SIG-M5 (cell line): ENCODE measurements around the gene MATN1.
"Not testable (repeated sequence)": the region's sequence is repeated elsewhere in the genome, so short reads cannot be mapped to it uniquely, and the experiment has no call there.

Source experiments
- DNase-seq: peaks from one replicate; lab custom pipeline; 2025; lab: John Stamatoyannopoulos, UW

The MATN1 gene

GRCh38 chr1:30696831-30697230 lies 26.6 kb downstream of the MATN1 start:
- no peak for DNase-seq

GRCh38 chr1:30695439-30695841 lies 27.9 kb downstream of the MATN1 start:
- DNase-seq = no peak

GRCh38 chr1:30694280-30695175 lies 28.9 kb downstream of the MATN1 start:
- DNase-seq = no peak

GRCh38 chr1:30693822-30694221 lies 29.6 kb downstream of the MATN1 start:
- DNase-seq = no peak

- no peak for DNase-seq
Measured at GRCh38 chr1:30693366-30693765, 30.0 kb downstream of the MATN1 start.

GRCh38 chr1:30692948-30693301 lies 30.5 kb downstream of the MATN1 start:
- DNase-seq = no peak

GRCh38 chr1:30692201-30692947 lies 31.0 kb downstream of the MATN1 start:
- DNase-seq = no peak

GRCh38 chr1:30691480-30691879 lies 31.9 kb downstream of the MATN1 start:
- DNase-seq = no peak

GRCh38 chr1:30689901-30690645 lies 33.3 kb downstream of the MATN1 start:
- DNase-seq = no peak

- DNase-seq = no peak
Measured at GRCh38 chr1:30688920-30689794, 34.2 kb downstream of the MATN1 start.

- DNase-seq = not testable (repeated sequence)
Measured at GRCh38 chr1:30688516-30688915, 34.9 kb downstream of the MATN1 start.

GRCh38 chr1:30687886-30688285 lies 35.5 kb downstream of the MATN1 start:
- no peak for DNase-seq

GRCh38 chr1:30686236-30686935 lies 37.0 kb downstream of the MATN1 start:
- DNase-seq = no peak

GRCh38 chr1:30685796-30686165 lies 37.6 kb downstream of the MATN1 start:
- DNase-seq = no peak

- no peak for DNase-seq
Measured at GRCh38 chr1:30684881-30685795, 38.2 kb downstream of the MATN1 start.

GRCh38 chr1:30684259-30684658 lies 39.1 kb downstream of the MATN1 start:
- no peak for DNase-seq

GRCh38 chr1:30683699-30684098 lies 39.7 kb downstream of the MATN1 start:
- DNase-seq = no peak

- DNase-seq = no peak
Measured at GRCh38 chr1:30682396-30683275, 40.7 kb downstream of the MATN1 start.

- no peak for DNase-seq
Measured at GRCh38 chr1:30681782-30682181, 41.6 kb downstream of the MATN1 start.
